Measurements from ENCODE around the gene BCL2. TPM values are rescaled to one million over a fixed set of nuclear protein-coding genes. Genes with fewer than 3 reads are reported as not detected.

Gene BCL2
- total and polyA plus RNA-seq, 2 experiments from 2014 or later, result 0.02 to 0.98 TPM

DNA sequence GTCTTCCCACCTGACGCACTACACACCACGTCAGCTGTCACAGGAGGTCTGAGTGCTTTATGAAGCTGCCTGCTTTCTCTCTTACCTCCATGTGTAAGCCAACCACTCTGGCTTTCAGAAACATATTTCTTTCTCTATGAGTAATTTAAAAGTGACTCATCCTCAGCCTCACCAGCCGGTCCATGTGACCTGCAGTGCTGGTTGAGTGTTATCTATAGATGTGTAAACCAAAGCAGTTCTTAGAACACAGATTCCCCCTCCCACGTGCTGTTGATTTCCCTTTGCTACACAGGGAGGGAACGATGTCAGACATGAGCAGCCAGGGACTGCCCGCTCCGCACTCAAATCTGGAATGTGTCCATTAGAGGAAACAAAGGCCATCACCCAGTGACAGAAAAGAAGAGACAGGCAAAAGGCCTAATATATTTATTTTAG is 157.8 kb downstream of the BCL2 start:
- Histone ChIP-seq H3K4me3 (no peak overlapping the region), H3K27ac (no peak overlapping the region), H3K4me1 (ENCODE audit: low read depth) (peaks cover 20% of the 10 kb centered on the region), H3K9me3 (ENCODE audit: low read depth) (no peaks in the 10 kb centered on the region), H3K27me3 (no peaks in the 10 kb centered on the region), H3K36me3 (no peaks in the 10 kb centered on the region)
- peak in 1 of 2 donors; percentile 96 for DNase-seq (ENCODE audit: low read depth in 1 of 2, low spot score in 1 of 2)
- TF ChIP-seq, protein P1, sequence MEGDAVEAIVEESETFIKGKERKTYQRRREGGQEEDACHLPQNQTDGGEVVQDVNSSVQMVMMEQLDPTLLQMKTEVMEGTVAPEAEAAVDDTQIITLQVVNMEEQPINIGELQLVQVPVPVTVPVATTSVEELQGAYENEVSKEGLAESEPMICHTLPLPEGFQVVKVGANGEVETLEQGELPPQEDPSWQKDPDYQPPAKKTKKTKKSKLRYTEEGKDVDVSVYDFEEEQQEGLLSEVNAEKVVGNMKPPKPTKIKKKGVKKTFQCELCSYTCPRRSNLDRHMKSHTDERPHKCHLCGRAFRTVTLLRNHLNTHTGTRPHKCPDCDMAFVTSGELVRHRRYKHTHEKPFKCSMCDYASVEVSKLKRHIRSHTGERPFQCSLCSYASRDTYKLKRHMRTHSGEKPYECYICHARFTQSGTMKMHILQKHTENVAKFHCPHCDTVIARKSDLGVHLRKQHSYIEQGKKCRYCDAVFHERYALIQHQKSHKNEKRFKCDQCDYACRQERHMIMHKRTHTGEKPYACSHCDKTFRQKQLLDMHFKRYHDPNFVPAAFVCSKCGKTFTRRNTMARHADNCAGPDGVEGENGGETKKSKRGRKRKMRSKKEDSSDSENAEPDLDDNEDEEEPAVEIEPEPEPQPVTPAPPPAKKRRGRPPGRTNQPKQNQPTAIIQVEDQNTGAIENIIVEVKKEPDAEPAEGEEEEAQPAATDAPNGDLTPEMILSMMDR (IDR thresholded peaks at IDR 0.05; ENCODE audit: low read depth, low read length), result no peak

DNA sequence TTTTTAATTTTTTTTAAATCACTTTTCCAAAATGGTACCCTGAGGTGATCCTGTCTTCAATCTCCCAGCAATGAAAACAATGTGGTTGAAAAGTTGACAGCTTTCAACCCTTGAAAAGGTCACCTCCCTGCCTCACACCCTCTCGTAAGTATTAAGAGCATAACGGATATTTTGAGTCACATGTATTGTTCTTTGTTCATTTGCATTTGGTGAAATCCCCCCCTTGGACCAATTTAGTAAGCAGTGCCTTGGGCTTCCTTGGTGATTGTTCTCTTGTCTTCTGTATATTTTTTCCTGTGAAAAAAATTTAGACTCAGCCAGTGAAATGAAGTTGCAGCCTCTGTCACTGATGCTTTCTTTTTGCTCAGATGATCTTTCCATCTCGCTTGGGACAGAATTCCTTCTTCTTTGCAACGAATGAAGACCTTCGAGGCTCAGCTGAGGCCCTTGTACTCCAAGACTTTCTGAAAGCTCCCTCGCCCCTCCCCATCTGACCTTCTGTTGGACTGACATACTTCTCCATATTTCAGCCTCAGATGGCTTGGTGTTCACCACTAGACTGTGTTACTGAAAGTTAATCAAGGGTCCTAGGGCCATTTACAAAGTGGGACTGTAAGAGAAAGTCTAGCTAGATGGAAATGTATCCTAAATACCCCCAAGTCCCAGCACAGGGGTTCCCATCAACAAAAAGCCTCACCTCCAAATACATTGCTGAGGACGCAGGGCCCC is 158.4 kb downstream of the BCL2 start:
- no peak overlapping the region for H3K4me3 ChIP-seq
- TF ChIP-seq, protein P1 (IDR thresholded peaks at IDR 0.05; ENCODE audit: low read depth, low read length), result no peak
- H3K4me1 ChIP-seq (ENCODE audit: low read depth), result peaks cover 20% of the 10 kb centered on the region
- no peaks in the 10 kb centered on the region for H3K27me3 ChIP-seq
- no peak overlapping the region for H3K27ac ChIP-seq
- H3K9me3 ChIP-seq (ENCODE audit: low read depth), result no peaks in the 10 kb centered on the region
- peak in 1 of 2 donors; percentile 22 for DNase-seq (ENCODE audit: low read depth in 1 of 2, low spot score in 1 of 2)
- H3K36me3 ChIP-seq, result no peaks in the 10 kb centered on the region

DNA sequence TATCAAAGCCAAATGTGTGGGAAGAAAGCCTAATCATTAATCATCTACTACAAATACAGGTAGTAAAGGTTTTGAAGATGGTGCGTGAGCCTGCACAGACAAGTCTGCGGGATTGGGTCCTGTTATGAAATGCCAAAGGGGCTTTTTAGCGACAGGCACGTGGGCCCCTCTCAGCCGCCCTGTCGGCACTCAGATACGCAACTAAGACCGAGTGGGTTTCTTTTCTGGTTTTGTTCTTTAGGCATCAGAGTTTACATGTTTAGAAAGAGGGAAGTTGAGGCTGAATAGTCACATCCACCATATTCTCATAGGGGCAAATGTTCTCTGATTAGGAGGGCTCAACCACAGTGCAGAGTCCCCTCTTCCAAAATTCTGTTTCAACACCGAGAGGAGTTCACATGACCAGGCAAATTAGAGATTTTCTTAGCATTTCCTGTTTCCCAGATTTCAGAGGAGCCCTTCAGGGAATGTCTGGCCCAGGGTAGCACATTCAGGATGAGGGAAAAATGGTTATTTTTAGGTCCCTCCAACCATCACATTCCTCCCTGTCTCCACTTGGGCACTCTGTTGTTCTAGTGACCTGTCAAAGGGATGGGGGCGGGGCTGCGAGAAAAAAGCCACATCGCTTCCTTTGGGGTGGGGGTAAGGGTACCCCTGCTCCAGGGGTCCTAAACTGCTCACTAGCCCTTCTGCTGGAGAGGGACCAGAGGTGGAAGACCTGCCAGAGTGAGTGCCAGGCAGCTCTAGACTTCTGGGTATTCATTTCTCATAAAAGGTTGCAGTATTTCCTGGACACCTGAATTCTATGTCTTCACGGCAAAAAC is 159.2 kb downstream of the BCL2 start:
- no peaks in the 10 kb centered on the region for H3K9me3 ChIP-seq (ENCODE audit: low read depth)
- DNase-seq (ENCODE audit: low read depth in 1 of 2, low spot score in 1 of 2), result peak in 1 of 2 donors; percentile 9
- no peaks in the 10 kb centered on the region for H3K27me3 ChIP-seq
- H3K27ac ChIP-seq, result no peak overlapping the region
- H3K4me1 ChIP-seq (ENCODE audit: low read depth), result peaks cover 20% of the 10 kb centered on the region
- no peak overlapping the region for H3K4me3 ChIP-seq
- H3K36me3 ChIP-seq, result no peaks in the 10 kb centered on the region
- TF ChIP-seq, protein P1 (IDR thresholded peaks at IDR 0.05; ENCODE audit: low read depth, low read length), result no peak

DNA sequence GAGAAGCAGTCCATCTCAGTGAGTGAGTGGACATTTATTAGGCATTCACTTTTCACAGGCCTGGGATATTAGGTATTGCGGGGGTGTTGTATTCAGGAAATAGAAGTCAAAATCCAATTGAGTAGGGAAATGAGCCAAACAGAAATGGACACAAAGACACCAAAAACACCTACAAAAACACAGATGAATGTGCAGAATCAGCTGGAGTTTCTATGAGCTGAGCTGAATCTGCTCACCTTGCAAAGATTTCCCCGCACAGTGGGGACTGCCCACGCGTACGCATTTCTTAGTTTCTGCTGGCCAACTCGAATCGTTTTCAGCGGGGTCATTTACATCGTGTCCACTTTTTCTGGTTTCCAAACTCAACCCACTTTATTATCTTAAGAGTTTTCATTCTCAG is 160.0 kb downstream of the BCL2 start:
- Histone ChIP-seq H3K27ac (no peak overlapping the region), H3K4me3 (no peak overlapping the region), H3K4me1 (ENCODE audit: low read depth) (peaks cover 20% of the 10 kb centered on the region), H3K36me3 (no peaks in the 10 kb centered on the region), H3K27me3 (no peaks in the 10 kb centered on the region), H3K9me3 (ENCODE audit: low read depth) (no peaks in the 10 kb centered on the region)
- TF ChIP-seq, protein P1 (IDR thresholded peaks at IDR 0.05; ENCODE audit: low read depth, low read length), result no peak
- DNase-seq (ENCODE audit: low read depth in 1 of 2, low spot score in 1 of 2), result no peak

DNA sequence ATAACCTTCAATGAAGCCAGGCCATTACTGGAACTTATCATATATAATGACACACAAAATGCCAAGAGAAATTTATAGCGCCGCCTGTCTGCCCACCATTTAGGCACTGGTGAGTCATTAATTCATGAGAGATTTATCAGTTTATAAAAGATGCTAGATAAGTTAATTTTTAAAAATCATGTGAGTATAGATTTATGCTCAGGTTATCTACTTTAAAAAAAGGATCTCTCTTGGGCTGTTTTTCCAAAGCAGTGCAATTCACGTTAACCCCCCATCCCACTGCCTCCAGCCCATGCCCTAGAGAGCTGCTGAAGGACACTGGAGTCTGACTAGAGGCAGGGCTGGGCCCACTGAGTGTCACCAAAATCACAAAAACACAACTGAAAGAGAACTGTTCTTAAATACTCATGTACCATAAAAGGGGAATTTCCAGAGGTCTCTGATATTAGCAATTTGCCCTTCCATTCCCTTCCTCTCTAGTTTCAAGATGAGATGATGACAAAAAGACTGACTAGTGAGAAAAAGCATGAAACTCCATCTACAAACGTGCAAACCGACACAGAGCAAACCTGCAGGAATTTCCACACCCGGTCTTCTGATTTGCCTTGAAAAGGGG is 160.8 kb downstream of the BCL2 start:
- TF ChIP-seq, protein P1 (IDR thresholded peaks at IDR 0.05; ENCODE audit: low read depth, low read length), result no peak
- H3K27ac ChIP-seq, result no peak overlapping the region
- H3K36me3 ChIP-seq, result no peaks in the 10 kb centered on the region
- no peaks in the 10 kb centered on the region for H3K9me3 ChIP-seq (ENCODE audit: low read depth)
- no peaks in the 10 kb centered on the region for H3K27me3 ChIP-seq
- peaks cover 20% of the 10 kb centered on the region for H3K4me1 ChIP-seq (ENCODE audit: low read depth)
- H3K4me3 ChIP-seq, result no peak overlapping the region
- DNase-seq (ENCODE audit: low read depth in 1 of 2, low spot score in 1 of 2), result no peak

Measured in cardiac muscle cell (in vitro differentiated cells and primary cell).